ENCODE results near the gene ADCY7.

The ADCY7 gene

GRCh38 chr16:50267651-50268050 lies 1.3 kb downstream of the ADCY7 start:
- DNase-seq (ENCODE audit: low spot score) = no peak

GRCh38 chr16:50268352-50268751 lies 2.0 kb downstream of the ADCY7 start:
- DNase-seq (ENCODE audit: low spot score) = no peak

GRCh38 chr16:50269061-50269705 lies 2.8 kb downstream of the ADCY7 start:
- DNase-seq (ENCODE audit: low spot score) = no peak

GRCh38 chr16:50269769-50270509 lies 3.6 kb downstream of the ADCY7 start:
- no peak for DNase-seq (ENCODE audit: low spot score)

GRCh38 chr16:50270510-50271147 lies 4.3 kb downstream of the ADCY7 start:
- no peak for DNase-seq (ENCODE audit: low spot score)

- DNase-seq (ENCODE audit: low spot score) = no peak
Observed at GRCh38 chr16:50271148-50272041, 5.0 kb downstream of the ADCY7 start.

GRCh38 chr16:50272111-50272571 lies 5.8 kb downstream of the ADCY7 start:
- DNase-seq (ENCODE audit: low spot score) = no peak

GRCh38 chr16:50272687-50273381 lies 6.5 kb downstream of the ADCY7 start:
- DNase-seq (ENCODE audit: low spot score) = no peak

- DNase-seq (ENCODE audit: low spot score) = no peak
Observed at GRCh38 chr16:50273382-50273690, 7.0 kb downstream of the ADCY7 start.

- DNase-seq (ENCODE audit: low spot score) = no peak
Observed at GRCh38 chr16:50273888-50274325, 7.6 kb downstream of the ADCY7 start.

GRCh38 chr16:50274326-50275097 lies 8.2 kb downstream of the ADCY7 start:
- DNase-seq (ENCODE audit: low spot score) = no peak

GRCh38 chr16:50275098-50275415 lies 8.7 kb downstream of the ADCY7 start:
- DNase-seq (ENCODE audit: low spot score) = no peak

- DNase-seq (ENCODE audit: low spot score) = no peak
Observed at GRCh38 chr16:50275428-50276325, 9.3 kb downstream of the ADCY7 start.

GRCh38 chr16:50276326-50276640 lies 9.9 kb downstream of the ADCY7 start:
- no peak for DNase-seq (ENCODE audit: low spot score)

- no peak for DNase-seq (ENCODE audit: low spot score)
Observed at GRCh38 chr16:50276801-50277555, 10.6 kb downstream of the ADCY7 start.

- DNase-seq (ENCODE audit: low spot score) = no peak
Observed at GRCh38 chr16:50278251-50278650, 11.9 kb downstream of the ADCY7 start.

- no peak for DNase-seq (ENCODE audit: low spot score)
Observed at GRCh38 chr16:50279504-50279865, 13.1 kb downstream of the ADCY7 start.

- no peak for DNase-seq (ENCODE audit: low spot score)
Observed at GRCh38 chr16:50280932-50281331, 14.6 kb downstream of the ADCY7 start.

GRCh38 chr16:50281391-50282009 lies 15.1 kb downstream of the ADCY7 start:
- DNase-seq (ENCODE audit: low spot score) = no peak

Measured in putamen (tissue), 1 donor.